WTC11 (cell line): ENCODE data around the gene GPR183. TPM values are rescaled to one million over a fixed set of nuclear protein-coding genes. Genes with fewer than 3 reads are reported as not detected.

Experiments used
- ATAC-seq: fragments of 200-7000 bp; cut with Tn5 transposase; 2 replicates; pipeline ENCODE4 v1.10.0; 2021; ENCODE audit warnings: mild to moderate bottlenecking, moderate library complexity
- CTCF ChIA-PET: fragments of 300-600 bp; sonication (Branson Sonifier 250); formaldehyde crosslinking; loops from one replicate; lab custom pipeline; 2021; ENCODE audit warnings: antibody characterized with exemption; lab: Charles Lee
- POLR2A ChIA-PET: fragments of 350-600 bp; sonication (Branson Sonifier 250); formaldehyde crosslinking; loops from one replicate; lab custom pipeline; 2021; ENCODE audit warnings: antibody characterized with exemption; lab: Charles Lee
- DNase-seq: peaks from one replicate; pipeline ENCODE4 v3.0.0; 2021; ENCODE audit warnings: low spot score
- H3K27ac Mint-ChIP-seq: 2 replicates; pipeline ENCODE4 v1.8.0; 2021; ENCODE audit warnings: mixed read lengths
- H3K27me3 Mint-ChIP-seq: 2 replicates; pipeline ENCODE4 v1.8.0; 2021; ENCODE audit warnings: low read depth, mild to moderate bottlenecking, moderate library complexity, mixed read lengths
- H3K36me3 Mint-ChIP-seq: 2 replicates; pipeline ENCODE4 v1.8.0; 2021; ENCODE audit warnings: mixed read lengths
- H3K4me1 Mint-ChIP-seq: 2 replicates; pipeline ENCODE4 v1.8.0; 2022; ENCODE audit warnings: mixed read lengths
- H3K4me3 Mint-ChIP-seq: 2 replicates; pipeline ENCODE4 v1.8.0; 2021; ENCODE audit warnings: mild to moderate bottlenecking, moderate library complexity, mixed read lengths
- H3K9me3 Mint-ChIP-seq: 2 replicates; pipeline ENCODE4 v1.8.0; 2021; ENCODE audit warnings: mixed read lengths
- ELF4 ChIP-seq: sonication (generic); formaldehyde crosslinking; IDR thresholded peaks from 2 replicates; pipeline ENCODE4 v1.8.1; 2022; ENCODE audit warnings: low read depth, mild to moderate bottlenecking, moderate library complexity, missing genetic modification reagents
- FOXP1 ChIP-seq: sonication (generic); formaldehyde crosslinking; IDR thresholded peaks from 2 replicates; pipeline ENCODE4 v1.8.0; 2022; ENCODE audit warnings: missing genetic modification reagents, mild to moderate bottlenecking, moderate library complexity, borderline replicate concordance
- GTF2I ChIP-seq: fragments of 250-450 bp; sonication (Bioruptor Pico); conservative IDR thresholded peaks from 2 replicates; pipeline ENCODE4 v1.4.0; 2021; ENCODE audit warnings: mild to moderate bottlenecking
- NR3C1 ChIP-seq: sonication (generic); formaldehyde crosslinking; conservative IDR thresholded peaks from 2 replicates; pipeline ENCODE4 v1.8.1; 2023; ENCODE audit warnings: low read depth, mild to moderate bottlenecking, missing genetic modification reagents
- OVOL2 ChIP-seq: fragments of 250-450 bp; sonication (Bioruptor Pico); IDR thresholded peaks from 2 replicates; pipeline ENCODE4 v1.9.0; 2021; ENCODE audit warnings: mild to moderate bottlenecking, borderline replicate concordance
- SMAD4 ChIP-seq: sonication (generic); formaldehyde crosslinking; IDR thresholded peaks from 2 replicates; pipeline ENCODE4 v1.8.0; 2022; ENCODE audit warnings: mild to moderate bottlenecking, missing genetic modification reagents
- SOX15 ChIP-seq: fragments of 250-450 bp; sonication (Bioruptor Pico); IDR thresholded peaks from 2 replicates; pipeline ENCODE4 v1.9.0; 2021; ENCODE audit warnings: mild to moderate bottlenecking
- SP1 ChIP-seq: sonication (generic); formaldehyde crosslinking; conservative IDR thresholded peaks from 2 replicates; pipeline ENCODE4 v1.8.1; 2022; ENCODE audit warnings: missing genetic modification reagents
- ZNF138 ChIP-seq: sonication (generic); formaldehyde crosslinking; conservative IDR thresholded peaks from 2 replicates; pipeline ENCODE4 v1.8.1; 2022; ENCODE audit warnings: mild to moderate bottlenecking, moderate library complexity, missing genetic modification reagents
- ZNF317 ChIP-seq: sonication (generic); formaldehyde crosslinking; IDR thresholded peaks from 2 replicates; pipeline ENCODE4 v1.8.1; 2023; ENCODE audit warnings: low read depth, mild to moderate bottlenecking, moderate library complexity, missing genetic modification reagents, borderline replicate concordance
- total RNA-seq: library from RNA; stranded (reverse); gene quantifications from 3 replicates; pipeline ENCODE4 v1.2.3, GENCODE V29; 2021
- TF ChIP-seq, protein P1 (sequence below): fragments of 250-450 bp; sonication (Bioruptor Pico); IDR thresholded peaks from 2 replicates; pipeline ENCODE4 v1.9.0; 2021; ENCODE audit warnings: mild to moderate bottlenecking, borderline replicate concordance
- TF ChIP-seq, protein P2 (sequence below): sonication (generic); formaldehyde crosslinking; IDR thresholded peaks from 2 replicates; pipeline ENCODE4 v1.8.1; 2022; ENCODE audit warnings: low read depth, missing genetic modification reagents, borderline replicate concordance
- TF ChIP-seq, protein P3 (sequence below): fragments of 250-450 bp; sonication (Bioruptor Pico); IDR thresholded peaks from 2 replicates; pipeline ENCODE4 v1.9.0; 2021; ENCODE audit warnings: mild to moderate bottlenecking
- TF ChIP-seq, protein P4 (sequence below): sonication (generic); formaldehyde crosslinking; IDR thresholded peaks from 2 replicates; pipeline ENCODE4 v1.8.1; 2023; ENCODE audit warnings: mild to moderate bottlenecking, moderate library complexity, missing genetic modification reagents
- TF ChIP-seq, protein P5 (sequence below): sonication (generic); formaldehyde crosslinking; conservative IDR thresholded peaks from 2 replicates; pipeline ENCODE4 v1.8.1; 2022; ENCODE audit warnings: mild to moderate bottlenecking, missing genetic modification reagents
- TF ChIP-seq, protein P6 (sequence below): fragments of 250-450 bp; sonication (Bioruptor Pico); IDR thresholded peaks from 2 replicates; pipeline ENCODE4 v1.8.0; 2021; ENCODE audit warnings: mild to moderate bottlenecking
- TF ChIP-seq, protein P7 (sequence below): sonication (generic); formaldehyde crosslinking; IDR thresholded peaks from 2 replicates; pipeline ENCODE4 v1.8.1; 2022; ENCODE audit warnings: low read depth, mild to moderate bottlenecking, moderate library complexity, missing genetic modification reagents, borderline replicate concordance
- TF ChIP-seq, protein P8 (sequence below): sonication (generic); formaldehyde crosslinking; IDR thresholded peaks from 2 replicates; pipeline ENCODE4 v1.8.0; 2023; ENCODE audit warnings: mild to moderate bottlenecking, missing genetic modification reagents

The GPR183 gene
- total RNA-seq, 1 experiment from 2014 or later, result 0.13 TPM

DNA sequence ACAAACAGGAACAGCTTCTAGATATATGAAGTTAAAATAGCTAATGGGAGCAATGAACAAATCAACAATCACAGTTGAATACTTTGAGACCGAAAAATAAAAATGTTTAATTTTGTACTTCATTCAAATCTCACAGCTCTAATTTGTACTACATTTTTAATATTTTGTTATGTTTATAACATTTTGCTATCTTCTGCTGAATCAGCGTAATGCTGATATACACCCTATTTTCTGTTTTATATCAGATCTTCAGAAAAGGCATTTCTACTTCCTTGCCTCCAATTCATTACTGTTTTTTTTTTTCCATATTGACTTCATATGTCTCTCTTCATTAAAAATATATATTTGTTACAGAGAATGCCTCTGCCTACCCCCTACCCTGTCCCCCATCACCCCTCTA lies 27.9 kb upstream of the GPR183 start (continued):
- TF ChIP-seq, protein P1, sequence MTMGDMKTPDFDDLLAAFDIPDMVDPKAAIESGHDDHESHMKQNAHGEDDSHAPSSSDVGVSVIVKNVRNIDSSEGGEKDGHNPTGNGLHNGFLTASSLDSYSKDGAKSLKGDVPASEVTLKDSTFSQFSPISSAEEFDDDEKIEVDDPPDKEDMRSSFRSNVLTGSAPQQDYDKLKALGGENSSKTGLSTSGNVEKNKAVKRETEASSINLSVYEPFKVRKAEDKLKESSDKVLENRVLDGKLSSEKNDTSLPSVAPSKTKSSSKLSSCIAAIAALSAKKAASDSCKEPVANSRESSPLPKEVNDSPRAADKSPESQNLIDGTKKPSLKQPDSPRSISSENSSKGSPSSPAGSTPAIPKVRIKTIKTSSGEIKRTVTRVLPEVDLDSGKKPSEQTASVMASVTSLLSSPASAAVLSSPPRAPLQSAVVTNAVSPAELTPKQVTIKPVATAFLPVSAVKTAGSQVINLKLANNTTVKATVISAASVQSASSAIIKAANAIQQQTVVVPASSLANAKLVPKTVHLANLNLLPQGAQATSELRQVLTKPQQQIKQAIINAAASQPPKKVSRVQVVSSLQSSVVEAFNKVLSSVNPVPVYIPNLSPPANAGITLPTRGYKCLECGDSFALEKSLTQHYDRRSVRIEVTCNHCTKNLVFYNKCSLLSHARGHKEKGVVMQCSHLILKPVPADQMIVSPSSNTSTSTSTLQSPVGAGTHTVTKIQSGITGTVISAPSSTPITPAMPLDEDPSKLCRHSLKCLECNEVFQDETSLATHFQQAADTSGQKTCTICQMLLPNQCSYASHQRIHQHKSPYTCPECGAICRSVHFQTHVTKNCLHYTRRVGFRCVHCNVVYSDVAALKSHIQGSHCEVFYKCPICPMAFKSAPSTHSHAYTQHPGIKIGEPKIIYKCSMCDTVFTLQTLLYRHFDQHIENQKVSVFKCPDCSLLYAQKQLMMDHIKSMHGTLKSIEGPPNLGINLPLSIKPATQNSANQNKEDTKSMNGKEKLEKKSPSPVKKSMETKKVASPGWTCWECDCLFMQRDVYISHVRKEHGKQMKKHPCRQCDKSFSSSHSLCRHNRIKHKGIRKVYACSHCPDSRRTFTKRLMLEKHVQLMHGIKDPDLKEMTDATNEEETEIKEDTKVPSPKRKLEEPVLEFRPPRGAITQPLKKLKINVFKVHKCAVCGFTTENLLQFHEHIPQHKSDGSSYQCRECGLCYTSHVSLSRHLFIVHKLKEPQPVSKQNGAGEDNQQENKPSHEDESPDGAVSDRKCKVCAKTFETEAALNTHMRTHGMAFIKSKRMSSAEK (CRISPR knock-in tag), result no peak
- no peak for TF ChIP-seq FOXP1 (CRISPR knock-in tag)
- TF ChIP-seq SMAD4 (CRISPR knock-in tag), result no peak

DNA sequence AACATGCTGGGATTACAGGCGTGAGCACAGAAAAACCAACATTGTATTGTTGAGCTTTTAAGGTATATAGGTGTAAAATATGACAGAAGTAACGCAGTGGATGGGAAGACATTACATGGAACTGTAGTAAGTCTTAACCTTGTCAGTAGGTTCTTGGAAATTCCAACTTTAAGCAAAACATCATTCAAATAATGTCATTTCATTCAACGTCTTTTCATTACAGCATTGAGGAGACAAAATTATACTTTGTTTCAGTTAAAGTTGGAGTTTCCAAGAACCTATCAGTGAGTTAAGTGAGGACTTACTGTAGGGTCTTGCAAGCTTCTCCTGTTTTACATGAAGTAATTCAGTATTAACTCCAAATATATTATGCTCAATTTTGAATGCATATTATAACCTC lies 27.0 kb upstream of the GPR183 start:
- H3K36me3 Mint-ChIP-seq, result 0 out of 2 replicates have a peak, but pooled peaks cover 3% of the 10 kb centered on the region
- no peaks in the 10 kb centered on the region for H3K27me3 Mint-ChIP-seq
- peaks cover 13% of the 10 kb centered on the region for H3K4me1 Mint-ChIP-seq
- DNase-seq (no peak), ATAC-seq (no peak)
- POLR2A ChIA-PET, result no interaction called here
- H3K9me3 Mint-ChIP-seq, result no peaks in the 10 kb centered on the region
- CTCF ChIA-PET, result interaction anchor here (1.0 kb wide), 1 partner anchor 11 kb away, joined by 3 read pairs; no protein-coding TSS in a partner anchor
- H3K27ac Mint-ChIP-seq, result no peak overlapping the region
- H3K4me3 Mint-ChIP-seq, result no peak overlapping the region
- no peak for TF ChIP-seq ELF4 (CRISPR knock-in tag)
- TF ChIP-seq, protein P2, sequence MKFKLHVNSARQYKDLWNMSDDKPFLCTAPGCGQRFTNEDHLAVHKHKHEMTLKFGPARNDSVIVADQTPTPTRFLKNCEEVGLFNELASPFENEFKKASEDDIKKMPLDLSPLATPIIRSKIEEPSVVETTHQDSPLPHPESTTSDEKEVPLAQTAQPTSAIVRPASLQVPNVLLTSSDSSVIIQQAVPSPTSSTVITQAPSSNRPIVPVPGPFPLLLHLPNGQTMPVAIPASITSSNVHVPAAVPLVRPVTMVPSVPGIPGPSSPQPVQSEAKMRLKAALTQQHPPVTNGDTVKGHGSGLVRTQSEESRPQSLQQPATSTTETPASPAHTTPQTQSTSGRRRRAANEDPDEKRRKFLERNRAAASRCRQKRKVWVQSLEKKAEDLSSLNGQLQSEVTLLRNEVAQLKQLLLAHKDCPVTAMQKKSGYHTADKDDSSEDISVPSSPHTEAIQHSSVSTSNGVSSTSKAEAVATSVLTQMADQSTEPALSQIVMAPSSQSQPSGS, result no peak
- TF ChIP-seq, protein P3, sequence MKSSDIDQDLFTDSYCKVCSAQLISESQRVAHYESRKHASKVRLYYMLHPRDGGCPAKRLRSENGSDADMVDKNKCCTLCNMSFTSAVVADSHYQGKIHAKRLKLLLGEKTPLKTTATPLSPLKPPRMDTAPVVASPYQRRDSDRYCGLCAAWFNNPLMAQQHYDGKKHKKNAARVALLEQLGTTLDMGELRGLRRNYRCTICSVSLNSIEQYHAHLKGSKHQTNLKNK, result no peak
- TF ChIP-seq, protein P4, sequence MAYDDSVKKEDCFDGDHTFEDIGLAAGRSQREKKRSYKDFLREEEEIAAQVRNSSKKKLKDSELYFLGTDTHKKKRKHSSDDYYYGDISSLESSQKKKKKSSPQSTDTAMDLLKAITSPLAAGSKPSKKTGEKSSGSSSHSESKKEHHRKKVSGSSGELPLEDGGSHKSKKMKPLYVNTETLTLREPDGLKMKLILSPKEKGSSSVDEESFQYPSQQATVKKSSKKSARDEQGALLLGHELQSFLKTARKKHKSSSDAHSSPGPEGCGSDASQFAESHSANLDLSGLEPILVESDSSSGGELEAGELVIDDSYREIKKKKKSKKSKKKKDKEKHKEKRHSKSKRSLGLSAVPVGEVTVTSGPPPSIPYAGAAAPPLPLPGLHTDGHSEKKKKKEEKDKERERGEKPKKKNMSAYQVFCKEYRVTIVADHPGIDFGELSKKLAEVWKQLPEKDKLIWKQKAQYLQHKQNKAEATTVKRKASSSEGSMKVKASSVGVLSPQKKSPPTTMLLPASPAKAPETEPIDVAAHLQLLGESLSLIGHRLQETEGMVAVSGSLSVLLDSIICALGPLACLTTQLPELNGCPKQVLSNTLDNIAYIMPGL (CRISPR knock-in tag), result no peak
- TF ChIP-seq, protein P5, sequence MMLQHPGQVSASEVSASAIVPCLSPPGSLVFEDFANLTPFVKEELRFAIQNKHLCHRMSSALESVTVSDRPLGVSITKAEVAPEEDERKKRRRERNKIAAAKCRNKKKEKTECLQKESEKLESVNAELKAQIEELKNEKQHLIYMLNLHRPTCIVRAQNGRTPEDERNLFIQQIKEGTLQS, result no peak
- no peak for TF ChIP-seq ZNF317 (CRISPR knock-in tag)
- TF ChIP-seq ZNF138 (CRISPR knock-in tag), result no peak
- TF ChIP-seq SP1 (CRISPR knock-in tag), result no peak
- TF ChIP-seq, protein P6, sequence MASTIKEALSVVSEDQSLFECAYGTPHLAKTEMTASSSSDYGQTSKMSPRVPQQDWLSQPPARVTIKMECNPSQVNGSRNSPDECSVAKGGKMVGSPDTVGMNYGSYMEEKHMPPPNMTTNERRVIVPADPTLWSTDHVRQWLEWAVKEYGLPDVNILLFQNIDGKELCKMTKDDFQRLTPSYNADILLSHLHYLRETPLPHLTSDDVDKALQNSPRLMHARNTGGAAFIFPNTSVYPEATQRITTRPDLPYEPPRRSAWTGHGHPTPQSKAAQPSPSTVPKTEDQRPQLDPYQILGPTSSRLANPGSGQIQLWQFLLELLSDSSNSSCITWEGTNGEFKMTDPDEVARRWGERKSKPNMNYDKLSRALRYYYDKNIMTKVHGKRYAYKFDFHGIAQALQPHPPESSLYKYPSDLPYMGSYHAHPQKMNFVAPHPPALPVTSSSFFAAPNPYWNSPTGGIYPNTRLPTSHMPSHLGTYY (CRISPR knock-in tag), result no peak
- TF ChIP-seq, protein P7, sequence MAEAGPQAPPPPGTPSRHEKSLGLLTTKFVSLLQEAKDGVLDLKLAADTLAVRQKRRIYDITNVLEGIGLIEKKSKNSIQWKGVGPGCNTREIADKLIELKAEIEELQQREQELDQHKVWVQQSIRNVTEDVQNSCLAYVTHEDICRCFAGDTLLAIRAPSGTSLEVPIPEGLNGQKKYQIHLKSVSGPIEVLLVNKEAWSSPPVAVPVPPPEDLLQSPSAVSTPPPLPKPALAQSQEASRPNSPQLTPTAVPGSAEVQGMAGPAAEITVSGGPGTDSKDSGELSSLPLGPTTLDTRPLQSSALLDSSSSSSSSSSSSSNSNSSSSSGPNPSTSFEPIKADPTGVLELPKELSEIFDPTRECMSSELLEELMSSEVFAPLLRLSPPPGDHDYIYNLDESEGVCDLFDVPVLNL (CRISPR knock-in tag), result no peak
- no peak for TF ChIP-seq GTF2I (CRISPR knock-in tag)
- TF ChIP-seq OVOL2 (CRISPR knock-in tag), result no peak
- TF ChIP-seq NR3C1, result no peak
- TF ChIP-seq SOX15 (CRISPR knock-in tag), result no peak
- TF ChIP-seq, protein P8, sequence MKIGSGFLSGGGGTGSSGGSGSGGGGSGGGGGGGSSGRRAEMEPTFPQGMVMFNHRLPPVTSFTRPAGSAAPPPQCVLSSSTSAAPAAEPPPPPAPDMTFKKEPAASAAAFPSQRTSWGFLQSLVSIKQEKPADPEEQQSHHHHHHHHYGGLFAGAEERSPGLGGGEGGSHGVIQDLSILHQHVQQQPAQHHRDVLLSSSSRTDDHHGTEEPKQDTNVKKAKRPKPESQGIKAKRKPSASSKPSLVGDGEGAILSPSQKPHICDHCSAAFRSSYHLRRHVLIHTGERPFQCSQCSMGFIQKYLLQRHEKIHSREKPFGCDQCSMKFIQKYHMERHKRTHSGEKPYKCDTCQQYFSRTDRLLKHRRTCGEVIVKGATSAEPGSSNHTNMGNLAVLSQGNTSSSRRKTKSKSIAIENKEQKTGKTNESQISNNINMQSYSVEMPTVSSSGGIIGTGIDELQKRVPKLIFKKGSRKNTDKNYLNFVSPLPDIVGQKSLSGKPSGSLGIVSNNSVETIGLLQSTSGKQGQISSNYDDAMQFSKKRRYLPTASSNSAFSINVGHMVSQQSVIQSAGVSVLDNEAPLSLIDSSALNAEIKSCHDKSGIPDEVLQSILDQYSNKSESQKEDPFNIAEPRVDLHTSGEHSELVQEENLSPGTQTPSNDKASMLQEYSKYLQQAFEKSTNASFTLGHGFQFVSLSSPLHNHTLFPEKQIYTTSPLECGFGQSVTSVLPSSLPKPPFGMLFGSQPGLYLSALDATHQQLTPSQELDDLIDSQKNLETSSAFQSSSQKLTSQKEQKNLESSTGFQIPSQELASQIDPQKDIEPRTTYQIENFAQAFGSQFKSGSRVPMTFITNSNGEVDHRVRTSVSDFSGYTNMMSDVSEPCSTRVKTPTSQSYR, result no peak
